ENCODE results near the gene EEFSEC. TPM values are rescaled to one million over a fixed set of nuclear protein-coding genes. Genes with fewer than 3 reads are reported as not detected.

The EEFSEC gene
- total and polyA plus RNA-seq, 12 donors = 5.5 to 15.6 (median 10.4) TPM

DNA sequence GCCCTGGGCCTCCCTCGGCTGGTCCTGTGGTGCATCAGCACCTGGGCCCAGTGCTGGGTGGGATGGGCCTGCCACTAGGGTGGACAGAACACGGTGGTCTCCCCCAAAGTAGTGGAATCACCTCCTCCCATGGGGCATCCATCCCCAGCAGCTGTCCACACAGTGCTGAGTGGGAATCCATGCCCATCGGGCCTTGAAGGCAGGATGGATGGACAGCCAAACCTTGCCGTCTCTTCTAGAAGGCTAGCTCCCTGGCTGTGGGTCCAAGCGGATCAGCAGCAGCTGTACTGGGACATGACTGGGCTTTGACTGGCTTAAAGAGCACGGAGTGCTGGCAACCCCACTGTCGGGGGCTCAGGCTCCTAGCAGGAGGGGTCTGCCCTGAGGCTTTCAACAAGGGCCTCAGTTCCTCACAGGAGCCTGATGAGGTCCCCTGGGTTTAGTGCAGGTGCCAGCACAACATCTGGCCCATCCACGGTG is 189.5 kb downstream of the EEFSEC start:
- 89 to 97% (median 95%) methylated on average over 1 to 8 of the region's 8 CpGs; no CpG with 5 or more reads in 1 of the 4 donors for WGBS, 4 donors
- Histone ChIP-seq H3K9me3 (replicated peaks in 1 of 3) (no peaks in the 10 kb centered on the region), H3K36me3 (replicated peaks in 1 of 2) (peaks cover 0 to 3% of the 10 kb centered on the region in 2 donors), H3K27me3 (no peaks in the 10 kb centered on the region), H3K4me3 (no peak overlapping the region), H3K27ac (no peak overlapping the region), H3K4me1 (replicated peaks in 1 of 2) (no peaks in the 10 kb centered on the region)
- no peak for TF ChIP-seq CTCF (IDR thresholded peaks at IDR 0.05)
- TF ChIP-seq POLR2A (IDR thresholded peaks at IDR 0.05) = no peak
- DNase-seq = no peak
- intact Hi-C loops (cut with DNase I) = no loop called here

- no peak for TF ChIP-seq CTCF (IDR thresholded peaks at IDR 0.05)
- TF ChIP-seq POLR2A (IDR thresholded peaks at IDR 0.05) = no peak
- 71 to 80% (median 74%) methylated on average over 5 to 6 of the region's 6 CpGs for WGBS, 4 donors
- no peak for DNase-seq
Measured at GRCh38 chr3:128343287-128344051, 190.2 kb downstream of the EEFSEC start.

GRCh38 chr3:128344052-128344735 is 190.9 kb downstream of the EEFSEC start:
- no peak for DNase-seq
- no peaks in the 10 kb centered on the region for H3K9me3 ChIP-seq (replicated peaks in 1 of 3)
- no peaks in the 10 kb centered on the region for H3K27me3 ChIP-seq
- no peak overlapping the region for H3K4me3 ChIP-seq
- TF ChIP-seq POLR2A (IDR thresholded peaks at IDR 0.05) (no peak), CTCF (IDR thresholded peaks at IDR 0.05) (no peak)
- no peaks in the 10 kb centered on the region for H3K4me1 ChIP-seq (replicated peaks in 1 of 2)
- H3K36me3 ChIP-seq (replicated peaks in 1 of 2) = peaks cover 0 to 3% of the 10 kb centered on the region in 2 donors
- no peak overlapping the region for H3K27ac ChIP-seq
- 91 to 95% (median 91%) methylated on average over 5 to 6 of the region's 6 CpGs for WGBS, 4 donors
- intact Hi-C loops (cut with DNase I) = no loop called here

More at GRCh38 chr3:128343287-128344051, 190.2 kb downstream of the EEFSEC start:
- no peak overlapping the region for H3K4me3 ChIP-seq
- no peak overlapping the region for H3K27ac ChIP-seq
- no peaks in the 10 kb centered on the region for H3K27me3 ChIP-seq
- no peaks in the 10 kb centered on the region for H3K9me3 ChIP-seq (replicated peaks in 1 of 3)
- intact Hi-C loops (cut with DNase I) = no loop called here
- peaks cover 0 to 3% of the 10 kb centered on the region in 2 donors for H3K36me3 ChIP-seq (replicated peaks in 1 of 2)
- no peaks in the 10 kb centered on the region for H3K4me1 ChIP-seq (replicated peaks in 1 of 2)

- 95 to 100% (median 96%) methylated on average over 4 of the region's 4 CpGs for WGBS, 4 donors
Measured at GRCh38 chr3:128345196-128345595, 191.9 kb downstream of the EEFSEC start.

More at GRCh38 chr3:128345196-128345595, 191.9 kb downstream of the EEFSEC start:
- H3K4me1 ChIP-seq (replicated peaks in 1 of 2) = no peaks in the 10 kb centered on the region
- no peak overlapping the region for H3K4me3 ChIP-seq
- peaks cover 0 to 3% of the 10 kb centered on the region in 2 donors for H3K36me3 ChIP-seq (replicated peaks in 1 of 2)
- DNase-seq = no peak
- intact Hi-C loops (cut with DNase I) = no loop called here
- TF ChIP-seq CTCF (IDR thresholded peaks at IDR 0.05) = no peak
- no peak for TF ChIP-seq POLR2A (IDR thresholded peaks at IDR 0.05)
- H3K27ac ChIP-seq = no peak overlapping the region
- no peaks in the 10 kb centered on the region for H3K9me3 ChIP-seq (replicated peaks in 1 of 3)
- H3K27me3 ChIP-seq = no peaks in the 10 kb centered on the region

Measured in adrenal gland (tissue), 12 donors.